HG03039 (cell line): Measurements from ENCODE around the gene ARL4C.
A peak's percentile ranks its signal among the peaks of the same experiment; 100 is the strongest.

Source experiments
- ATAC-seq: cut with Tn5 transposase; IDR thresholded peaks from one replicate; pipeline ENCODE4 v1.9.1; 2021; ENCODE audit warnings: mild to moderate bottlenecking, moderate library complexity; ENCODE audit not compliant: unreplicated experiment

The ARL4C gene

GRCh38 chr2:234496835-234497593 is at the start of gene ARL4C:
ARL4C (minus strand) TSS chr2:234497081; CDS start chr2:234496586, 495 bp downstream.
- peak; percentile 54 for ATAC-seq

- ATAC-seq = no peak
Observed at GRCh38 chr2:234544659-234545611, 48.1 kb upstream of the ARL4C start.

GRCh38 chr2:234542742-234543141 is 45.9 kb upstream of the ARL4C start:
- ATAC-seq = no peak

- ATAC-seq = no peak
Observed at GRCh38 chr2:234537929-234538328, 41.0 kb upstream of the ARL4C start.

GRCh38 chr2:234536178-234536965 is 39.5 kb upstream of the ARL4C start:
- ATAC-seq = no peak

- no peak for ATAC-seq
Observed at GRCh38 chr2:234535464-234535863, 38.6 kb upstream of the ARL4C start.

- no peak for ATAC-seq
Observed at GRCh38 chr2:234534515-234534914, 37.6 kb upstream of the ARL4C start.

GRCh38 chr2:234533626-234534025 is 36.7 kb upstream of the ARL4C start:
- no peak for ATAC-seq

- no peak for ATAC-seq
Observed at GRCh38 chr2:234528410-234529148, 31.7 kb upstream of the ARL4C start.

- no peak for ATAC-seq
Observed at GRCh38 chr2:234526711-234527110, 29.8 kb upstream of the ARL4C start.

- ATAC-seq = no peak
Observed at GRCh38 chr2:234521536-234521935, 24.7 kb upstream of the ARL4C start.

GRCh38 chr2:234518986-234519642 is 22.2 kb upstream of the ARL4C start:
- no peak for ATAC-seq

GRCh38 chr2:234517971-234518370 is 21.1 kb upstream of the ARL4C start:
- no peak for ATAC-seq

GRCh38 chr2:234514873-234515638 is 18.2 kb upstream of the ARL4C start:
- no peak for ATAC-seq

GRCh38 chr2:234514099-234514498 is 17.2 kb upstream of the ARL4C start:
- ATAC-seq = no peak

- ATAC-seq = no peak
Observed at GRCh38 chr2:234512884-234513669, 16.2 kb upstream of the ARL4C start.

GRCh38 chr2:234502919-234503285 is 6.0 kb upstream of the ARL4C start:
- ATAC-seq = no peak

GRCh38 chr2:234502285-234502918 is 5.5 kb upstream of the ARL4C start:
- no peak for ATAC-seq
